Islet precursor cell (in vitro differentiated cells): ENCODE results near the gene KIF16B.

Source experiments
- DNase-seq: peaks from one replicate; pipeline ENCODE4 v3.0.0-alpha.2; 2018

KIF16B gene

GRCh38 chr20:16424780-16425179, 148.5 kb downstream of the KIF16B start:
- DNase-seq: no peak

DNA sequence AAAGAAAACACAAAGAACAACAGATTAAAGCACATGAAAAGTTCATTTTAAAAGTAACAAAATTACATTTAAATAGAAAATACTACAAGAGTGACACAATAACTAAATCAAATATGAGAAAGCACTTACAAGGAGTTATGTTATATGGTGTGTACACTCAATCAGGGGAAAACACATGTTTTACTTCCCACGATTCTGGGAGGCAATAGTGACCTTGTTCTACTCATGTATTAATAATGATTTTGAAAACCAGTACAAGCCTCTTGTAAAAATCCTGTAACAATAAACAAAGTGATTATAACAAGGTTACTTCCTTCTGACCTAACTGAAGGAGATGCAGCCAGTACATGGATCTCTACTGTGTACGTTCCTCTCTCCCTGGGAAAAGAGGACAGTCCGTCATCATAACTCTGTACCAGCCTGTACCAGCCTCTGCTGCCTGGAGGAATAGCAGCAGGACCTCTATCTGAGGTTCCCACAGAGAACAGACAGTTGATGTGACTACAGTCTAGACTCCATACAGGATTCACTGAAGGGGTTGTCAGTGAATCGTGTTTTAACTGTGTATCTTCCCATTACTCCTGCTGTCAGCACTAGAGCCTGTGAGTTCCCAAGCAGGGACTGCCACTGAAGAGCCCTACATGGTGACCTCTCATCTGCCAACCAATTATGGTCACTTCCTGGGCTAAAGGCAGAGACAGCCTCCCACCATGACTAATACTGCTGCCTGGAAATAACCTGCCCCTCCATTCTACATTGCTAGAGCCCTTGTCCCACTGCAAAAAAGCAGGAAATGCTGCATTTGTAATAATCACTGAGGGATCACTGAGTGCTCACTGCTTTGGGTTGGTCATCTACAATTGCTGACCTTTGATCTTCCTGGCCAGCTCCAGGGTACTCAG, 149.7 kb downstream of the KIF16B start:
- DNase-seq: peak; percentile 58

- DNase-seq: no peak
Observed at GRCh38 chr20:16419138-16419715, 154.0 kb downstream of the KIF16B start.

GRCh38 chr20:16418616-16419015, 154.6 kb downstream of the KIF16B start:
- DNase-seq: no peak

GRCh38 chr20:16417001-16417400, 156.2 kb downstream of the KIF16B start:
- no peak for DNase-seq

- DNase-seq: no peak
Observed at GRCh38 chr20:16415071-16416053, 157.9 kb downstream of the KIF16B start.

DNA sequence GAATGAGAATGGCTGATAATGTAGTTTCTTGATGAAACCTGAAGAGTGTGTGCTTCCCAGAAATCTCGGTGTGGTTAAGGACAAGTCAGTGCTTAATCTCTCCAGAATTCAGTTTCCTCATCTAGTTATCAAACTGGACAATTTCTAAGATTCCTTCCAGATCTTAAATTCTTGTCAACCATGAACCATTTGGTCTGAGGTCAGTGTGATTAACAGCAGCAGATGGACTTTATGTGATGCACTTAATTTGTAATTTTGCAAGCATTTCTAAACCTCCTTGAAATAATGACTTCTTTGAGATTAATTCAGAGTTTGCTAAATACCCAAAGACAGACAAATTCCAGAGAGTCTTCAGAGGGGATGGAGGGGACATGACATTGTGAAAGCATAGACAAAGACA, 160.3 kb downstream of the KIF16B start:
- no peak for DNase-seq

GRCh38 chr20:16411361-16411760, 161.9 kb downstream of the KIF16B start:
- DNase-seq: no peak

DNA sequence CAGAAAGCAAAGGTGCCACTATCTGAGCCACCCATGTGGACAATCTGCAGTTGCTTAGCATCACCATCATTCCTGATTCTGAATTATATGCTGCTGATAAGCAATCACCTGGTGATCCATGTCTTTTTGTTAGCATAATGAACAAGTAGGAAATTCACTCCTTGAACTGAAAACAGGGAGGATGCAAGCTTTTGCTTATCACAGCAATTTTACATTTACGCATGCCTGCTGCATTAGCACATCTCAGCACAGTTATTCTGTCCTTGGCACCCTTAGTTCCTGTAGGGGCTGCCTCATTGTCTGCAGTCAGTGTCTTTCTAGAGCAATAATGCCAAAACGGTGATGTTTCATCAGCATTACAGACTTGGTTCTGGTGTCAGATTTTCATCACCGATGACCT, 162.6 kb downstream of the KIF16B start:
- DNase-seq: no peak

- DNase-seq: no peak
Observed at GRCh38 chr20:16408981-16409380, 164.3 kb downstream of the KIF16B start.

GRCh38 chr20:16407251-16408067, 165.8 kb downstream of the KIF16B start:
- DNase-seq: no peak

- DNase-seq: no peak
Observed at GRCh38 chr20:16405254-16405653, 168.0 kb downstream of the KIF16B start.

DNA sequence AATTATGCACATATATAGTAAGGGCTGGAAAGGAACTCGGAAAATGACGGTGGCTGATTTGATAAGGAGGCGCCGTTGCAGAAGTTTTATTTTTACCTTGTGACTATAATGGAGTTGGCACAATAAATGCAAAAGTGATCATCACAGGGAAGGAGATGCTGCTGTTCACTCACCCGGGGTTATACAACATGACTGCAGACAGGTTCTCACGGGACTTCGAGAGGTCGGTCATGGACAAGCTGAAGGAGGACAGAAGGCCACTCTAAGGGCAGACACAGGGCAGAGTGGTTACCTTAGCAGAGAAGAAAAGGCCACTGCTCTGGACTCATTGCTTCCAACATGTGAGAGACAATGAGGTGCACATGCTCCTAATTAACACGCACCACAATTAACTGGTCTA, 168.6 kb downstream of the KIF16B start:
- DNase-seq: no peak

GRCh38 chr20:16404171-16404570, 169.1 kb downstream of the KIF16B start:
- no peak for DNase-seq

- no peak for DNase-seq
Observed at GRCh38 chr20:16400234-16400633, 173.0 kb downstream of the KIF16B start.

DNA sequence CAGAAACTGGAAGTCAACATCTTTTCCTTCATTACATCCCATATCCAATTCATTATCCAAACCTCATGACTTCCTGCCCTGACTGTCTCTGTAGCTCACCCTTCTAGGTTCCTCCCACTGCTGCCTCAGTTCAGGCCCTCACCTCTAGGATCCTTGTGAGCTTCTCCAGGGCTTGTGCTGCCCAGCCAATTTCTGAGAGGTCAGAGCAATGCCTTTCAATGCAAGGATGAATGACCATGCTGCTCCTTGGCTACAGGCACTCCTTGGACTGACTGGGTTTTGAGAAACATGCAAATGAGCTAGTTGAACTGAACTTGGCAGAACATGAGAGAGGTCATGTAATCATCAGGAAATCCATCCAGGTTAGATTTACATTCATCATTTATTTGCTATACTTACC, 173.4 kb downstream of the KIF16B start:
- no peak for DNase-seq

- no peak for DNase-seq
Observed at GRCh38 chr20:16397086-16397485, 176.2 kb downstream of the KIF16B start.

GRCh38 chr20:16395366-16395765, 177.9 kb downstream of the KIF16B start:
- no peak for DNase-seq

- DNase-seq: peak; percentile 17
Observed at GRCh38 chr20:16394784-16395183, 178.5 kb downstream of the KIF16B start.

- DNase-seq: no peak
Observed at GRCh38 chr20:16393836-16394235, 179.4 kb downstream of the KIF16B start.

- no peak for DNase-seq
Observed at GRCh38 chr20:16393297-16393696, 180.0 kb downstream of the KIF16B start.

GRCh38 chr20:16392346-16392745, 180.9 kb downstream of the KIF16B start:
- DNase-seq: peak; percentile 14
